ENCODE measurements around the gene FAM124B.

Gene FAM124B

DNA sequence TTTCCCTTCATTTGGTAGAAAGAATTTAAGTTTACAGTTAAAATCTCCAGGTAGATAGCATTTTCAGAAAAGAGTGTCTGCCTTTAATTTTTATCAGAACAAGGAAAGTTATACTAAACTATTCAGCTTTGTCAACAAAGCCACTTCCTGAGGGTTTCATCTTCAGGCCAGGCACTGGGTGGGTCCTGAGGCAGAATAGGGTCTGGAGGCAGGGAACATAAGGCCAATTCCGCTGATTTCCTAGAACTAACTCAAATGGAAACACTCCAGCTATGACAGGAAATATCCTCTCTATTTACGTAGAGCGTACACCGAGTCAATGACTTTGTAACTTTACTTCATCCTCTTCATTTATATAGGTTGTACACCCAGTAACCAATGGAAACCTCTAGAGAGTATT, 32.7 kb upstream of the FAM124B start:
- no peaks in the 10 kb centered on the region for H3K79me2 ChIP-seq (ENCODE audit: control insufficient read depth, insufficient read depth, low read length, unreplicated experiment)
- H3K27ac ChIP-seq (ENCODE audit: low read depth, low read length) = no peak overlapping the region
- H3K4me1 ChIP-seq (ENCODE audit: control insufficient read depth, insufficient read depth, low read length, unreplicated experiment) = no peaks in the 10 kb centered on the region
- H3K36me3 ChIP-seq (ENCODE audit: insufficient read depth, low read length) = no peaks in the 10 kb centered on the region
- H3K27me3 ChIP-seq (ENCODE audit: insufficient read depth, low read length) = no peaks in the 10 kb centered on the region
- H3K4me3 ChIP-seq (ENCODE audit: low read depth, low read length) = no peak overlapping the region
- no peak overlapping the region for H2AFZ ChIP-seq (ENCODE audit: low read length, unreplicated experiment)

DNA sequence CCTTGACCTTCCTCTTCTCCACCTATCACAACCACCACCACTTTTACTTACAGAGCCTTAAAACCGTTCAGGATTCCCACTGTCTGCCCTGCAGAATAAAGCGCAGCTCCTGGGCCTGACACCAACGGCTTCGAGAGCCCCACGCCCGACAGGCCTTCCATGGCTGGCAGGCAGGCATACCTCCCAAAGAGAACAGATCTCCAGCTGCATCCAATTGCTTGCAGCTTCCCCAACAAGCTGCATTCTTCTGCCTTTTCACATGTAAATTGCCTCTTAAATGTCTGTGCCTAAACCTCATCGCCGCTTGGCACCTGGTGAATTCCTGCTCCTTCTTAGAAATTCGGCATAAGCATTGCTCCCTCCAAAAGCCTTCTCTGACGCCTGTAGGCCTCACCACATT, 31.5 kb upstream of the FAM124B start:
- Histone ChIP-seq H3K27me3 (ENCODE audit: insufficient read depth, low read length) (no peaks in the 10 kb centered on the region), H2AFZ (ENCODE audit: low read length, unreplicated experiment) (no peak overlapping the region), H3K79me2 (ENCODE audit: control insufficient read depth, insufficient read depth, low read length, unreplicated experiment) (no peaks in the 10 kb centered on the region), H3K36me3 (ENCODE audit: insufficient read depth, low read length) (no peaks in the 10 kb centered on the region), H3K27ac (ENCODE audit: low read depth, low read length) (no peak overlapping the region), H3K4me3 (ENCODE audit: low read depth, low read length) (no peak overlapping the region), H3K4me1 (ENCODE audit: control insufficient read depth, insufficient read depth, low read length, unreplicated experiment) (no peaks in the 10 kb centered on the region)

DNA sequence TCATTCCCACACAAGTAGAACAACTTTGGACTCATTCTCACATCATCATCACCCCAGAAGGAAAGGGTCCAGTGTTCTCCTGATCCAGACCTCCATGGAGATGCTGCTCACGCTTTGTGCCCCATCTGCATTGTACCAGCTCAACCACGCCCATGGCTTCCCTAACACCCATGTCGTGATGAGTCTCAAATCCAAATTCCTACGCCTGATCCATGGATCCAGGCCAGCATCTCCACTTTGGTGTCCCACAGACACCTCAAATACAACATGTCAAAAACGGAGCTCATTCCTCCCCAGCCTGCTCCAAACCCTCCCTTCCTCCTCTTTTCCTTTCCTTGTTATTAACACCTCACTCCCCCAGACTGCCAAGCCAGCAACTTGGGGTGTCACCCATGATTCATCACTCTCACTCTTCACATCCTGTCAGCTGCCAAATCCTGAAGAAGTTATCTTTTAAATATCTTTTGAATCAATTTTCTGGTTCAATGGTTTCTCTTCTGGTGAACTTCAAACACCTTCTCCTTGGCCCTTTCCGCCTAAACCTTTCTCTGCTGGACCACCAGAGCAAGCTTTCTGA, 30.2 kb upstream of the FAM124B start:
- H3K36me3 ChIP-seq (ENCODE audit: insufficient read depth, low read length) = no peaks in the 10 kb centered on the region
- H3K79me2 ChIP-seq (ENCODE audit: control insufficient read depth, insufficient read depth, low read length, unreplicated experiment) = no peaks in the 10 kb centered on the region
- no peak overlapping the region for H3K4me3 ChIP-seq (ENCODE audit: low read depth, low read length)

GRCh38 chr2:224429441-224429810, 27.5 kb upstream of the FAM124B start:
- Histone ChIP-seq H3K4me1 (ENCODE audit: control insufficient read depth, insufficient read depth, low read length, unreplicated experiment) (no peaks in the 10 kb centered on the region), H3K36me3 (ENCODE audit: insufficient read depth, low read length) (no peaks in the 10 kb centered on the region), H3K27me3 (ENCODE audit: insufficient read depth, low read length) (no peaks in the 10 kb centered on the region), H2AFZ (ENCODE audit: low read length, unreplicated experiment) (no peak overlapping the region), H3K79me2 (ENCODE audit: control insufficient read depth, insufficient read depth, low read length, unreplicated experiment) (no peaks in the 10 kb centered on the region), H3K27ac (ENCODE audit: low read depth, low read length) (no peak overlapping the region), H3K4me3 (ENCODE audit: low read depth, low read length) (no peak overlapping the region)

More for the DNA sequence above, 30.2 kb upstream of the FAM124B start:
- no peaks in the 10 kb centered on the region for H3K4me1 ChIP-seq (ENCODE audit: control insufficient read depth, insufficient read depth, low read length, unreplicated experiment)
- H2AFZ ChIP-seq (ENCODE audit: low read length, unreplicated experiment) = no peak overlapping the region
- no peak overlapping the region for H3K27ac ChIP-seq (ENCODE audit: low read depth, low read length)
- H3K27me3 ChIP-seq (ENCODE audit: insufficient read depth, low read length) = no peaks in the 10 kb centered on the region

GRCh38 chr2:224428787-224429440, 27.0 kb upstream of the FAM124B start:
- no peaks in the 10 kb centered on the region for H3K79me2 ChIP-seq (ENCODE audit: control insufficient read depth, insufficient read depth, low read length, unreplicated experiment)
- no peak overlapping the region for H3K27ac ChIP-seq (ENCODE audit: low read depth, low read length)
- no peaks in the 10 kb centered on the region for H3K27me3 ChIP-seq (ENCODE audit: insufficient read depth, low read length)
- H3K4me3 ChIP-seq (ENCODE audit: low read depth, low read length) = no peak overlapping the region
- no peak overlapping the region for H2AFZ ChIP-seq (ENCODE audit: low read length, unreplicated experiment)
- H3K36me3 ChIP-seq (ENCODE audit: insufficient read depth, low read length) = no peaks in the 10 kb centered on the region
- H3K4me1 ChIP-seq (ENCODE audit: control insufficient read depth, insufficient read depth, low read length, unreplicated experiment) = no peaks in the 10 kb centered on the region

DNA sequence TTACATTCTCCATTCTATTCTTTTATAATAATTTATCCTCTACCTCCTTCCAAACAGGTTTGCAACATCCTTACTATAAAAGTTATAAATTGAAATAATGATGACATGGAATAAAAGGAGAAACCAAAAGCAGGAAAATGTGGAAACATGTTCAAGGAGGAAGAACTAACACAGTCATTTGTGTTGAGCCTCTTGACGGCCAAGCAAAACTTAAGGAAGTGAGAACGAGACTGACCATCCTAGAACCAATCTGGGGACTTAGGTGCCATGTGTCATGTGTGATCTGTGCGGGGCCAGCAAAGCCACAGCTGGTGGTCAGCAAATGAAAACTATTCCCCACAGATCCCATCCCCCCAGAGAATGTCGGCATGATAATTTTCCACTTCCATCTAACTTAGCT, 25.6 kb upstream of the FAM124B start:
- Histone ChIP-seq H2AFZ (ENCODE audit: low read length, unreplicated experiment) (no peak overlapping the region), H3K4me1 (ENCODE audit: control insufficient read depth, insufficient read depth, low read length, unreplicated experiment) (no peaks in the 10 kb centered on the region), H3K36me3 (ENCODE audit: insufficient read depth, low read length) (no peaks in the 10 kb centered on the region), H3K27me3 (ENCODE audit: insufficient read depth, low read length) (peaks cover 3% of the 10 kb centered on the region; the same call in 1 of the 2 replicates), H3K79me2 (ENCODE audit: control insufficient read depth, insufficient read depth, low read length, unreplicated experiment) (no peaks in the 10 kb centered on the region), H3K27ac (ENCODE audit: low read depth, low read length) (no peak overlapping the region), H3K4me3 (ENCODE audit: low read depth, low read length) (no peak overlapping the region)

DNA sequence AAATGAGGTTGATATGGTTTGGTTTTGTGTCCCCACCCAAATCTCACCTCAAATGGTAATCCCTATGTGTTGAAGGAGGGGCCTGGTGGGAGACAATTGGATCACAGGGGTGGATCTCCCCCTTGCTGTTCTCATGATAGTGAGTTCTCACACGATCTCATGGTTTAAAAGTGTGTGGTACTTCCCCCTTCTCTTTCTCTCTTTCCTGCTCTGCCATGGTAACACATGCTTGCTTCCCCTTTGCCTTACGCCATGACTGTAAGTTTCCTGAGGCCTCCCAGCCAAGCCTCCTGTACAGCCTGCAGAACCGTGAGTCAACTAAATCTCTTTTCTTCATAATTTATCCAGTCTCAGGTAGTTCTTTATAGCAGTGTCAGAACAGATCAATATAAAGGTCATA, 24.7 kb upstream of the FAM124B start:
- no peaks in the 10 kb centered on the region for H3K36me3 ChIP-seq (ENCODE audit: insufficient read depth, low read length)
- H3K79me2 ChIP-seq (ENCODE audit: control insufficient read depth, insufficient read depth, low read length, unreplicated experiment) = no peaks in the 10 kb centered on the region
- peaks cover 3% of the 10 kb centered on the region; the same call in 1 of the 2 replicates for H3K27me3 ChIP-seq (ENCODE audit: insufficient read depth, low read length)
- H3K27ac ChIP-seq (ENCODE audit: low read depth, low read length) = no peak overlapping the region
- no peak overlapping the region for H3K4me3 ChIP-seq (ENCODE audit: low read depth, low read length)
- H2AFZ ChIP-seq (ENCODE audit: low read length, unreplicated experiment) = no peak overlapping the region
- no peaks in the 10 kb centered on the region for H3K4me1 ChIP-seq (ENCODE audit: control insufficient read depth, insufficient read depth, low read length, unreplicated experiment)

GRCh38 chr2:224421065-224421464, 19.2 kb upstream of the FAM124B start:
- Histone ChIP-seq H3K27ac (ENCODE audit: low read depth, low read length) (no peak overlapping the region), H3K4me3 (ENCODE audit: low read depth, low read length) (no peak overlapping the region), H3K79me2 (ENCODE audit: control insufficient read depth, insufficient read depth, low read length, unreplicated experiment) (no peaks in the 10 kb centered on the region), H3K36me3 (ENCODE audit: insufficient read depth, low read length) (no peaks in the 10 kb centered on the region), H3K4me1 (ENCODE audit: control insufficient read depth, insufficient read depth, low read length, unreplicated experiment) (no peaks in the 10 kb centered on the region), H2AFZ (ENCODE audit: low read length, unreplicated experiment) (no peak overlapping the region), H3K27me3 (ENCODE audit: insufficient read depth, low read length) (peaks cover 3% of the 10 kb centered on the region; the same call in 1 of the 2 replicates)

- Histone ChIP-seq H3K79me2 (ENCODE audit: control insufficient read depth, insufficient read depth, low read length, unreplicated experiment) (no peaks in the 10 kb centered on the region), H3K4me1 (ENCODE audit: control insufficient read depth, insufficient read depth, low read length, unreplicated experiment) (no peaks in the 10 kb centered on the region), H3K36me3 (ENCODE audit: insufficient read depth, low read length) (no peaks in the 10 kb centered on the region), H3K4me3 (ENCODE audit: low read depth, low read length) (no peak overlapping the region), H2AFZ (ENCODE audit: low read length, unreplicated experiment) (no peak overlapping the region), H3K27ac (ENCODE audit: low read depth, low read length) (no peak overlapping the region), H3K27me3 (ENCODE audit: insufficient read depth, low read length) (no peaks in the 10 kb centered on the region)
Observed at GRCh38 chr2:224417947-224418346, 16.0 kb upstream of the FAM124B start.

- no peak overlapping the region for H3K4me3 ChIP-seq (ENCODE audit: low read depth, low read length)
- no peaks in the 10 kb centered on the region for H3K36me3 ChIP-seq (ENCODE audit: insufficient read depth, low read length)
- H3K79me2 ChIP-seq (ENCODE audit: control insufficient read depth, insufficient read depth, low read length, unreplicated experiment) = no peaks in the 10 kb centered on the region
- no peak overlapping the region for H2AFZ ChIP-seq (ENCODE audit: low read length, unreplicated experiment)
- no peak overlapping the region for H3K27ac ChIP-seq (ENCODE audit: low read depth, low read length)
- no peaks in the 10 kb centered on the region for H3K27me3 ChIP-seq (ENCODE audit: insufficient read depth, low read length)
- H3K4me1 ChIP-seq (ENCODE audit: control insufficient read depth, insufficient read depth, low read length, unreplicated experiment) = no peaks in the 10 kb centered on the region
Observed at GRCh38 chr2:224417361-224417729, 15.4 kb upstream of the FAM124B start.

GRCh38 chr2:224416656-224417360, 14.9 kb upstream of the FAM124B start:
- no peaks in the 10 kb centered on the region for H3K36me3 ChIP-seq (ENCODE audit: insufficient read depth, low read length)
- H2AFZ ChIP-seq (ENCODE audit: low read length, unreplicated experiment) = no peak overlapping the region
- no peaks in the 10 kb centered on the region for H3K27me3 ChIP-seq (ENCODE audit: insufficient read depth, low read length)
- H3K27ac ChIP-seq (ENCODE audit: low read depth, low read length) = no peak overlapping the region
- H3K79me2 ChIP-seq (ENCODE audit: control insufficient read depth, insufficient read depth, low read length, unreplicated experiment) = no peaks in the 10 kb centered on the region
- no peaks in the 10 kb centered on the region for H3K4me1 ChIP-seq (ENCODE audit: control insufficient read depth, insufficient read depth, low read length, unreplicated experiment)
- H3K4me3 ChIP-seq (ENCODE audit: low read depth, low read length) = no peak overlapping the region
